Astrocyte (in vitro differentiated cells and primary cell): Measurements from ENCODE around the gene LLPH. TPM values are rescaled to one million over a fixed set of nuclear protein-coding genes. Genes with fewer than 3 reads are reported as not detected.
A peak's percentile ranks its signal among the peaks of the same experiment; 100 is the strongest.

Experiments
- DNase-seq: peaks from one replicate; pipeline ENCODE4 v3.0.0-alpha.2; 2010; ENCODE audit warnings: low read depth
- FAIRE-seq: peaks from 2 replicates; lab custom pipeline; 2011; peaks lifted over from hg19 to GRCh38; lab: Jason Lieb, UNC
- H2AFZ ChIP-seq: 2 replicates; pipeline ENCODE4 v1.6.0; 2012; ENCODE audit warnings: low read depth, low read length, inconsistent platforms
- H3K27ac ChIP-seq: 2 replicates; pipeline ENCODE4 v1.5.1; 2011; ENCODE audit warnings: low read depth, low read length, inconsistent platforms
- H3K27me3 ChIP-seq: 2 replicates; pipeline ENCODE4 v1.6.0; 2011; ENCODE audit warnings: low read length, inconsistent platforms; ENCODE audit not compliant: insufficient read depth
- H3K36me3 ChIP-seq: 2 replicates; pipeline ENCODE4 v1.5.1; 2011; ENCODE audit warnings: low read length, inconsistent platforms; ENCODE audit not compliant: insufficient read depth
- H3K4me1 ChIP-seq: 2 replicates; pipeline ENCODE4 v1.5.1; 2011; ENCODE audit warnings: low read length, inconsistent platforms; ENCODE audit not compliant: insufficient read depth
- H3K4me2 ChIP-seq: 2 replicates; pipeline ENCODE4 v1.6.0; 2012; ENCODE audit warnings: low read length, inconsistent platforms
- H3K4me3 ChIP-seq: 2 replicates; pipeline ENCODE4 v1.5.1; 2011; ENCODE audit warnings: low read depth, mild to moderate bottlenecking, low read length, inconsistent platforms; ENCODE audit not compliant: insufficient read depth
- H3K79me2 ChIP-seq: 2 replicates; pipeline ENCODE4 v1.6.0; 2012; ENCODE audit warnings: mild to moderate bottlenecking, low read length, inconsistent platforms; ENCODE audit not compliant: insufficient read depth
- H3K9ac ChIP-seq: 2 replicates; pipeline ENCODE4 v1.6.0; 2012; ENCODE audit warnings: mild to moderate bottlenecking, low read length, inconsistent platforms
- H3K9me3 ChIP-seq: 2 replicates; pipeline ENCODE4 v1.5.1; 2012; ENCODE audit warnings: low read depth, mild to moderate bottlenecking, low read length, inconsistent platforms; ENCODE audit not compliant: insufficient read depth
- H4K20me1 ChIP-seq: 2 replicates; pipeline ENCODE4 v1.6.0; 2012; ENCODE audit warnings: low read length, inconsistent platforms; ENCODE audit not compliant: insufficient read depth
- H3K27ac Mint-ChIP-seq: one replicate; pipeline ENCODE4 v1.8.0; 2021; ENCODE audit warnings: mild to moderate bottlenecking, mixed read lengths; ENCODE audit not compliant: unreplicated experiment
- H3K27me3 Mint-ChIP-seq: one replicate; pipeline ENCODE4 v1.8.0; 2021; ENCODE audit warnings: low read depth, mixed read lengths; ENCODE audit not compliant: unreplicated experiment
- H3K36me3 Mint-ChIP-seq: one replicate; pipeline ENCODE4 v1.8.0; 2021; ENCODE audit warnings: low read depth, mixed read lengths; ENCODE audit not compliant: unreplicated experiment
- H3K4me1 Mint-ChIP-seq: one replicate; pipeline ENCODE4 v1.8.0; 2021; ENCODE audit warnings: low read depth, mixed read lengths; ENCODE audit not compliant: unreplicated experiment
- H3K4me3 Mint-ChIP-seq: one replicate; pipeline ENCODE4 v1.8.0; 2021; ENCODE audit warnings: mild to moderate bottlenecking, moderate library complexity, mixed read lengths; ENCODE audit not compliant: unreplicated experiment
- H3K9me3 Mint-ChIP-seq: one replicate; pipeline ENCODE4 v1.8.0; 2021; ENCODE audit warnings: mild to moderate bottlenecking, mixed read lengths; ENCODE audit not compliant: unreplicated experiment
- CTCF ChIP-seq: IDR thresholded peaks from 2 replicates; pipeline ENCODE4 v1.5.1; 2011; ENCODE audit warnings: low read depth, mild to moderate bottlenecking, inconsistent platforms, low read length, moderate library complexity; ENCODE audit not compliant: insufficient read depth
- EZH2 ChIP-seq: IDR thresholded peaks from 2 replicates; pipeline ENCODE4 v1.6.1; 2012; ENCODE audit warnings: mild to moderate bottlenecking, low read length, inconsistent platforms; ENCODE audit not compliant: insufficient read depth
- total RNA-seq: library from RNA; stranded (reverse); gene quantifications from 2 replicates; pipeline ENCODE4 v1.2.1, GENCODE V29; 2021

The LLPH gene
- total RNA-seq, 1 donor from 2014 or later, result 37.3 TPM

GRCh38 chr12:66164349-66164821 is 33.8 kb upstream of the LLPH start:
- no peak overlapping the region for H3K4me2 ChIP-seq
- H3K4me1 Mint-ChIP-seq, result peaks cover 7% of the 10 kb centered on the region
- peaks cover 90% of the 10 kb centered on the region for H3K79me2 ChIP-seq
- no peak overlapping the region for H3K27ac Mint-ChIP-seq
- DNase-seq (peak; percentile 49), FAIRE-seq (no peak)
- H3K36me3 Mint-ChIP-seq, result peaks cover 9% of the 10 kb centered on the region
- peaks cover 2% of the 10 kb centered on the region for H3K9me3 Mint-ChIP-seq
- H3K4me3 Mint-ChIP-seq, result no peak overlapping the region
- TF ChIP-seq EZH2, result no peak
- no peak for TF ChIP-seq CTCF
- H3K27me3 ChIP-seq, result no peaks in the 10 kb centered on the region
- H3K9ac ChIP-seq, result no peak overlapping the region
- no peak overlapping the region for H3K27ac ChIP-seq
- H4K20me1 ChIP-seq, result peaks cover 42% of the 10 kb centered on the region
- peaks cover 8% of the 10 kb centered on the region for H3K36me3 ChIP-seq
- H3K9me3 ChIP-seq, result no peaks in the 10 kb centered on the region
- no peak overlapping the region for H3K4me3 ChIP-seq
- H3K4me1 ChIP-seq, result no peaks in the 10 kb centered on the region
- H3K27me3 Mint-ChIP-seq, result no peaks in the 10 kb centered on the region
- H2AFZ ChIP-seq, result no peak overlapping the region

GRCh38 chr12:66163289-66163688 is 32.7 kb upstream of the LLPH start:
- H3K27me3 Mint-ChIP-seq, result no peaks in the 10 kb centered on the region
- H3K9ac ChIP-seq, result no peak overlapping the region
- TF ChIP-seq CTCF (no peak), EZH2 (no peak)
- H3K36me3 ChIP-seq, result peaks cover 8% of the 10 kb centered on the region
- no peak for FAIRE-seq
- peaks cover 2% of the 10 kb centered on the region for H3K9me3 Mint-ChIP-seq
- H3K4me1 ChIP-seq, result no peaks in the 10 kb centered on the region
- H3K27ac Mint-ChIP-seq, result no peak overlapping the region
- no peak overlapping the region for H3K4me3 ChIP-seq
- H3K79me2 ChIP-seq, result peaks cover 87% of the 10 kb centered on the region
- H2AFZ ChIP-seq, result no peak overlapping the region
- peaks cover 42% of the 10 kb centered on the region for H4K20me1 ChIP-seq
- no peak overlapping the region for H3K4me2 ChIP-seq
- H3K27ac ChIP-seq, result no peak overlapping the region
- peaks cover 5% of the 10 kb centered on the region for H3K4me1 Mint-ChIP-seq
- H3K36me3 Mint-ChIP-seq, result peaks cover 9% of the 10 kb centered on the region
- no peak overlapping the region for H3K4me3 Mint-ChIP-seq
- DNase-seq, result no peak
- H3K27me3 ChIP-seq, result no peaks in the 10 kb centered on the region
- H3K9me3 ChIP-seq, result no peaks in the 10 kb centered on the region

- DNase-seq, result no peak
- no peak overlapping the region for H3K4me3 ChIP-seq
- no peaks in the 10 kb centered on the region for H3K27me3 ChIP-seq
- Mint-ChIP-seq H3K4me1 (peaks cover 4% of the 10 kb centered on the region), H3K4me3 (no peak overlapping the region), H3K27ac (no peak overlapping the region), H3K27me3 (no peaks in the 10 kb centered on the region), H3K36me3 (peaks cover 9% of the 10 kb centered on the region), H3K9me3 (peaks cover 2% of the 10 kb centered on the region)
- peaks cover 42% of the 10 kb centered on the region for H4K20me1 ChIP-seq
- no peak for FAIRE-seq
- no peak overlapping the region for H3K27ac ChIP-seq
- no peak overlapping the region for H2AFZ ChIP-seq
- no peak for TF ChIP-seq CTCF
- TF ChIP-seq EZH2, result no peak
- H3K79me2 ChIP-seq, result peaks cover 82% of the 10 kb centered on the region
- peaks cover 8% of the 10 kb centered on the region for H3K36me3 ChIP-seq
- no peak overlapping the region for H3K4me2 ChIP-seq
- no peaks in the 10 kb centered on the region for H3K9me3 ChIP-seq
- H3K4me1 ChIP-seq, result no peaks in the 10 kb centered on the region
- H3K9ac ChIP-seq, result no peak overlapping the region
Measured at GRCh38 chr12:66162701-66163100, 32.2 kb upstream of the LLPH start.
